ENCODE results near the gene SGCD. TPM values are rescaled to one million over a fixed set of nuclear protein-coding genes. Genes with fewer than 3 reads are reported as not detected.

The SGCD gene
- total and polyA plus RNA-seq, 3 donors from 2014 or later, result 2.8 to 6.1 (median 5.0) TPM

GRCh38 chr5:156762771-156763170 lies 435.8 kb downstream of the SGCD start:
- no peak for DNase-seq
- intact Hi-C loops (cut with DNase I; ENCODE audit: low total_unique reads), result no loop called here
- H3K36me3 ChIP-seq (ENCODE audit: low read depth, missing control alignments), result no peaks in the 10 kb centered on the region
- H3K9me3 ChIP-seq, result no peaks in the 10 kb centered on the region
- no peaks in the 10 kb centered on the region for H3K4me1 ChIP-seq
- TF ChIP-seq POLR2A (IDR thresholded peaks at IDR 0.05) (no peak), CTCF (IDR thresholded peaks at IDR 0.05) (no peak)
- H3K27ac ChIP-seq, result no peak overlapping the region
- no peak overlapping the region for H3K4me3 ChIP-seq
- no peaks in the 10 kb centered on the region for H3K27me3 ChIP-seq

- H3K27ac ChIP-seq, result no peak overlapping the region
- intact Hi-C loops (cut with DNase I; ENCODE audit: low total_unique reads), result no loop called here
- H3K4me3 ChIP-seq, result no peak overlapping the region
- no peak for DNase-seq
- 53 to 68% methylated on average over 6 of the region's 6 CpGs for WGBS, 2 donors
- TF ChIP-seq POLR2A (IDR thresholded peaks at IDR 0.05) (no peak), CTCF (IDR thresholded peaks at IDR 0.05) (no peak)
- H3K36me3 ChIP-seq (ENCODE audit: low read depth, missing control alignments), result no peaks in the 10 kb centered on the region
- no peaks in the 10 kb centered on the region for H3K9me3 ChIP-seq
- H3K4me1 ChIP-seq, result no peaks in the 10 kb centered on the region
- H3K27me3 ChIP-seq, result no peaks in the 10 kb centered on the region
These were observed 437.4 kb downstream of the SGCD start for GRCh38 chr5:156764176-156764971.

DNA sequence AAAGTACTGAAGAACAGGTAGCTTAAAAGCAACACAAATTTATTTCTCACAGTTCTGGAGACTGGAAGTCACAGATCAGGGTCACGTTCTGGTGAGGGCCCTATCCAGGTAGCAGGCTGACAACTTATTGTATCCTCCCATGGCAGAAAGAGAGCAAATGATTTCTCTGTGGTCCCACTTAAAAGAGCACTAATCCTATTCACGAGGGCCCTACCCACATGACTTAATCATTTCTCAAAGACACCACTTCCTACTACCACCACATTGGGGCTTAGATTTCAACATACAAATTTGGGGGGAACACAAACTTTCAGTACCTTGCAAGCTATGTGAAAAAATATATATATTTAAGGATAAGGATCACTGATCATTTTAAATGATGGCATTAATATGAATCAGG lies 447.3 kb downstream of the SGCD start:
- Histone ChIP-seq H3K27ac (no peak overlapping the region), H3K9me3 (no peaks in the 10 kb centered on the region), H3K4me3 (no peak overlapping the region), H3K27me3 (no peaks in the 10 kb centered on the region), H3K36me3 (ENCODE audit: low read depth, missing control alignments) (no peaks in the 10 kb centered on the region), H3K4me1 (no peaks in the 10 kb centered on the region)
- TF ChIP-seq POLR2A (IDR thresholded peaks at IDR 0.05), result no peak
- TF ChIP-seq CTCF (IDR thresholded peaks at IDR 0.05), result no peak
- DNase-seq, result no peak
- 88 to 89% methylated on average over 2 of the region's 2 CpGs for WGBS, 2 donors
- intact Hi-C loops (cut with DNase I; ENCODE audit: low total_unique reads), result no loop called here

DNA sequence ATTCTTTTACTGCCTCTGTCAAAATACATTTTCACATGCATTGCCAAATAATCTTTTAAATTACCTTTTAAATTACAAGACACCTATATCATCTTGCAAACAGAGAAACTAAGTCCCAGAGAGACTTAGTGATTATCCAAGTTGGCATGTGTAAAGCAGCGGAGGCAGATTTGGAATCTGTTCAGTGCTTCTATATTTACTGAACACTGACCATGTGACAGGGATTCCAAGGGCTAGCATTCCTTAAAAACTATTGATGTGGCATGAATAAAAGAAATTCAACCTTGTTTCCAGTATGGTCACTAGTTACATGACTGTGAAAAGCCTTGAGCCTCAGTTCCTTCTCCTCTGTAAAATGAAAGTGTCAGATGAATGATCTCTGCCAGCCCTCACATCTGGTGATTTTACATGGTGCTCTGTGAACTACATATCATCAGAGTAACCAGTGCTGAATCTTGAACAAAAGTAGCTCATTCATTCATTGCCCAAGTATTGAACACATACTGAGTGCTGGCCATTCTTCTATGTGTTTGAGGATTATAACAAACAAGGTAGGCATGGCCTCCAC lies 451.3 kb downstream of the SGCD start:
- intact Hi-C loops (cut with DNase I; ENCODE audit: low total_unique reads), result no loop called here

More for the DNA sequence above, 451.3 kb downstream of the SGCD start:
- Histone ChIP-seq H3K9me3 (no peaks in the 10 kb centered on the region), H3K4me1 (no peaks in the 10 kb centered on the region), H3K27me3 (no peaks in the 10 kb centered on the region), H3K4me3 (no peak overlapping the region), H3K36me3 (ENCODE audit: low read depth, missing control alignments) (no peaks in the 10 kb centered on the region), H3K27ac (no peak overlapping the region)
- WGBS, 2 donors, result 87 to 89% methylated on average over 1 of the region's 1 CpG
- TF ChIP-seq POLR2A (IDR thresholded peaks at IDR 0.05) (no peak), CTCF (IDR thresholded peaks at IDR 0.05) (no peak)
- DNase-seq, result no peak
